HepG2 (cell line): ENCODE data around the gene DHRS1. TPM values are rescaled to one million over a fixed set of nuclear protein-coding genes. Genes with fewer than 3 reads are reported as not detected.

Source experiments
- ARID5B ChIP-seq: IDR thresholded peaks from 2 replicates; pipeline ENCODE4 v1.4.0; 2020; ENCODE audit warnings: mild to moderate bottlenecking, missing genetic modification reagents
- ETS1 ChIP-seq: sonication (generic); formaldehyde crosslinking; IDR thresholded peaks from 2 replicates; pipeline ENCODE4 v1.4.0; 2020; ENCODE audit warnings: missing genetic modification reagents
- GPN1 ChIP-seq: sonication (generic); formaldehyde crosslinking; IDR thresholded peaks from 2 replicates; pipeline ENCODE4 v1.5.1; 2020; ENCODE audit warnings: missing genetic modification reagents, borderline replicate concordance
- HDAC6 ChIP-seq: fragments of 200-600 bp; sonication (generic); IDR thresholded peaks from 2 replicates; pipeline ENCODE4 v1.7.0; 2017; ENCODE audit warnings: mild to moderate bottlenecking, antibody characterized with exemption, low read length, low read depth
- KLF12 ChIP-seq: sonication (generic); formaldehyde crosslinking; IDR thresholded peaks from 2 replicates; pipeline ENCODE4 v1.4.0; 2020; ENCODE audit warnings: missing genetic modification reagents, borderline replicate concordance
- KLF15 ChIP-seq: sonication (generic); formaldehyde crosslinking; IDR thresholded peaks from 2 replicates; pipeline ENCODE4 v1.8.1; 2023; ENCODE audit warnings: borderline replicate concordance, mild to moderate bottlenecking, inconsistent platforms, missing genetic modification reagents, mixed read lengths
- NBN ChIP-seq: fragments of 450-650 bp; conservative IDR thresholded peaks from 2 replicates; pipeline ENCODE4 v1.6.1; 2017
- NFATC3 ChIP-seq: sonication (generic); formaldehyde crosslinking; IDR thresholded peaks from 2 replicates; pipeline ENCODE4 v1.5.1; 2020; ENCODE audit warnings: mild to moderate bottlenecking, missing genetic modification reagents
- NFIB ChIP-seq: sonication (generic); formaldehyde crosslinking; IDR thresholded peaks from 2 replicates; pipeline ENCODE4 v1.9.0; 2021; ENCODE audit warnings: missing genetic modification reagents, mild to moderate bottlenecking, borderline replicate concordance
- RORA ChIP-seq: sonication (generic); formaldehyde crosslinking; IDR thresholded peaks from 2 replicates; pipeline ENCODE4 v1.5.0; 2020; ENCODE audit warnings: mild to moderate bottlenecking, missing genetic modification reagents, moderate library complexity
- SALL2 ChIP-seq: sonication (generic); formaldehyde crosslinking; IDR thresholded peaks from 2 replicates; pipeline ENCODE4 v1.8.1; 2023; ENCODE audit warnings: mild to moderate bottlenecking, missing genetic modification reagents, inconsistent platforms
- ZBTB44 ChIP-seq: sonication (generic); formaldehyde crosslinking; IDR thresholded peaks from 2 replicates; pipeline ENCODE4 v1.4.0; 2020; ENCODE audit warnings: missing genetic modification reagents
- ZFP82 ChIP-seq: sonication (generic); formaldehyde crosslinking; IDR thresholded peaks from 2 replicates; pipeline ENCODE4 v1.5.1; 2020; ENCODE audit warnings: mild to moderate bottlenecking, missing genetic modification reagents, borderline replicate concordance
- ZNF10 ChIP-seq: sonication (generic); formaldehyde crosslinking; IDR thresholded peaks from 2 replicates; pipeline ENCODE4 v1.4.0; 2020; ENCODE audit warnings: mild to moderate bottlenecking, low read depth, missing genetic modification reagents, borderline replicate concordance
- ZNF205 ChIP-seq: IDR thresholded peaks from 2 replicates; pipeline ENCODE4 v1.6.1; 2018; ENCODE audit warnings: missing biosample characterization, missing genetic modification reagents
- ZNF317 ChIP-seq: sonication (generic); formaldehyde crosslinking; IDR thresholded peaks from 2 replicates; pipeline ENCODE4 v1.5.0; 2020; ENCODE audit warnings: mild to moderate bottlenecking, missing genetic modification reagents
- ZNF546 ChIP-seq: sonication (generic); formaldehyde crosslinking; conservative IDR thresholded peaks from 2 replicates; pipeline ENCODE4 v1.8.1; 2023; ENCODE audit warnings: mild to moderate bottlenecking, missing genetic modification reagents
- ZNF547 ChIP-seq: sonication (generic); formaldehyde crosslinking; IDR thresholded peaks from 2 replicates; pipeline ENCODE4 v1.5.1; 2020; ENCODE audit warnings: mild to moderate bottlenecking, missing genetic modification reagents
- ZNF598 ChIP-seq: sonication (generic); formaldehyde crosslinking; IDR thresholded peaks from 2 replicates; pipeline ENCODE4 v1.5.1; 2020; ENCODE audit warnings: mild to moderate bottlenecking, missing genetic modification reagents, borderline replicate concordance
- ZSCAN22 ChIP-seq: sonication (generic); formaldehyde crosslinking; IDR thresholded peaks from 2 replicates; pipeline ENCODE4 v1.4.0; 2020; ENCODE audit warnings: mild to moderate bottlenecking, missing genetic modification reagents
- polyA plus RNA-seq, 8 experiments: library from polyadenylated mRNA; depleted of rRNA in 3 of 8; stranded (reverse) in 7 of 8; unstranded in 1 of 8; fragments of >200 nt; fragmentation: Illumina TruSeq in 4 of 8; extraction: Trizol in 4 of 8; gene quantifications; 2 replicates each; pipeline versions ENCODE4 v1.2.1 to v1.2.3, GENCODE V29; 2011 to 2016; ENCODE audit warnings: low read depth in 4 of 8, missing spikeins in 1 of 8, mixed read lengths in 1 of 8; ENCODE audit not compliant: insufficient read depth in 1 of 8
- total RNA-seq, 5 experiments: library from RNA; depleted of rRNA; stranded (reverse); fragments of >200 nt; fragmentation: Illumina TruSeq; extraction: Trizol; gene quantifications; 2 replicates each; pipeline ENCODE4 v1.2.3, GENCODE V29; 2016; ENCODE audit warnings: low read depth in 1 of 5

DHRS1 gene
- total and polyA plus RNA-seq, 2 of the 13 experiments (the other 11 are each of a cell fraction or from before 2014, with no cell fraction given), result 49.8 to 60.8 TPM

- no peak for TF ChIP-seq ARID5B
- 0 out of 2 replicates have a peak, but pooled peaks have one; percentile 14 for TF ChIP-seq KLF15
- TF ChIP-seq ZBTB44 (CRISPR knock-in tag), result no peak
- TF ChIP-seq GPN1 (CRISPR knock-in tag), result no peak
- TF ChIP-seq ZNF547 (CRISPR knock-in tag), result peak; percentile 21; the same call in 1 of the 2 replicates
- TF ChIP-seq ETS1, result 0 out of 2 replicates have a peak, but pooled peaks have one; percentile 24
- TF ChIP-seq RORA (CRISPR knock-in tag), result no peak
- no peak for TF ChIP-seq NBN
- no peak for TF ChIP-seq ZNF546 (CRISPR knock-in tag)
- 0 out of 2 replicates have a peak, but pooled peaks have one; percentile 59 for TF ChIP-seq SALL2
- peak; percentile 17; the same call in 1 of the 2 replicates for TF ChIP-seq KLF12 (CRISPR knock-in tag)
- TF ChIP-seq ZNF10 (CRISPR knock-in tag), result peak; percentile 78; the same call in 1 of the 2 replicates
- TF ChIP-seq ZFP82 (CRISPR knock-in tag), result no peak
- TF ChIP-seq ZNF205, result peak; percentile 24; the same call in 1 of the 2 replicates
- no peak for TF ChIP-seq ZNF317 (CRISPR knock-in tag)
- TF ChIP-seq HDAC6, result no peak
- TF ChIP-seq NFATC3 (CRISPR knock-in tag), result peak; percentile 22; the same call in 1 of the 2 replicates
- no peak for TF ChIP-seq NFIB (CRISPR knock-in tag)
- TF ChIP-seq ZSCAN22 (CRISPR knock-in tag), result no peak
- 0 out of 2 replicates have a peak, but pooled peaks have one; percentile 55 for TF ChIP-seq ZNF598
Observed at GRCh38 chr14:24307156-24307574, 7.6 kb upstream of the DHRS1 start (continued).
